Liver (tissue), 9 donors: ENCODE measurements around the gene CRACDL. TPM values are rescaled to one million over a fixed set of nuclear protein-coding genes. Genes with fewer than 3 reads are reported as not detected.

Experiments
- DNase-seq: peaks from one replicate; pipeline ENCODE4 v3.0.0-alpha.2; 2017; ENCODE audit warnings: low spot score
- H3K27ac ChIP-seq, 2 donors: one replicate each; pipeline ENCODE4 v1.7.0; 2013; ENCODE audit warnings: inconsistent platforms in 2 of 2, low read length in 2 of 2, control low read depth in 1 of 2, low read depth in 1 of 2, mild to moderate bottlenecking in 1 of 2
- H3K27me3 ChIP-seq, 4 donors: one replicate each; pipeline versions ENCODE4 v1.6.1 to v1.7.0; 2013; ENCODE audit warnings: low read length in 3 of 4, inconsistent platforms in 1 of 4, mild to moderate bottlenecking in 1 of 4, moderate library complexity in 1 of 4; ENCODE audit not compliant: control insufficient read depth in 4 of 4, insufficient read depth in 4 of 4
- H3K36me3 ChIP-seq, 4 donors: one replicate each; pipeline versions ENCODE4 v1.6.1 to v1.7.0; 2013; ENCODE audit warnings: low read length in 3 of 4, mild to moderate bottlenecking in 3 of 4, low read depth in 1 of 4, moderate library complexity in 1 of 4; ENCODE audit not compliant: control insufficient read depth in 4 of 4, insufficient read depth in 3 of 4
- H3K4me1 ChIP-seq, 4 donors: one replicate each; pipeline versions ENCODE4 v1.6.1 to v1.7.0; 2013; ENCODE audit warnings: low read length in 3 of 4, mild to moderate bottlenecking in 3 of 4, moderate library complexity in 1 of 4; ENCODE audit not compliant: control insufficient read depth in 4 of 4, insufficient read depth in 4 of 4
- H3K4me3 ChIP-seq, 3 donors: one replicate each; pipeline versions ENCODE4 v1.6.1 to v1.7.0; 2013; ENCODE audit warnings: low read length in 3 of 3, control low read depth in 1 of 3, low read depth in 1 of 3, mild to moderate bottlenecking in 1 of 3
- H3K9ac ChIP-seq, 2 donors: one replicate each; pipeline ENCODE4 v1.7.0; 2013; ENCODE audit warnings: low read length in 2 of 2, mild to moderate bottlenecking in 2 of 2, moderate library complexity in 2 of 2, control low read depth in 1 of 2, low read depth in 1 of 2
- H3K9me3 ChIP-seq, 4 donors: one replicate each; pipeline versions ENCODE4 v1.6.1 to v1.7.0; 2013; ENCODE audit warnings: low read length in 3 of 4; ENCODE audit not compliant: control insufficient read depth in 4 of 4
- ATF3 ChIP-seq: IDR thresholded peaks from 2 replicates; pipeline ENCODE4 v1.6.1; 2016; ENCODE audit warnings: antibody characterized with exemption
- CTCF ChIP-seq: fragments of 150-350 bp; IDR thresholded peaks from 2 replicates; pipeline ENCODE4 v1.5.1; 2017; ENCODE audit warnings: improper control_type of control experiment, low read depth, low read length; ENCODE audit not compliant: missing input control
- EGR1 ChIP-seq, 2 donors: IDR thresholded peaks; 2 replicates each; pipeline ENCODE4 v1.6.1; 2016 to 2018; ENCODE audit warnings: antibody characterized with exemption in 2 of 2, low read depth in 2 of 2
- FOXA1 ChIP-seq: IDR thresholded peaks from 2 replicates; pipeline ENCODE4 v1.6.1; 2016; ENCODE audit warnings: antibody characterized with exemption
- FOXA2 ChIP-seq: IDR thresholded peaks from 2 replicates; pipeline ENCODE4 v1.6.1; 2016; ENCODE audit warnings: antibody characterized with exemption
- GABPA ChIP-seq, 2 donors: IDR thresholded peaks in 1 of 2; conservative IDR thresholded peaks in 1 of 2; 2 replicates each; pipeline ENCODE4 v1.6.1; 2016; ENCODE audit warnings: antibody characterized with exemption in 2 of 2, mild to moderate bottlenecking in 1 of 2, moderate library complexity in 1 of 2
- HNF4A ChIP-seq, 2 donors: conservative IDR thresholded peaks; 2 replicates each; pipeline ENCODE4 v1.6.1; 2016; ENCODE audit warnings: antibody characterized with exemption in 2 of 2, mild to moderate bottlenecking in 2 of 2
- HNF4G ChIP-seq: IDR thresholded peaks from 2 replicates; pipeline ENCODE4 v1.6.1; 2016; ENCODE audit warnings: antibody characterized with exemption
- JUND ChIP-seq, 2 donors: IDR thresholded peaks; 2 replicates each; pipeline ENCODE4 v1.6.1; 2016; ENCODE audit warnings: antibody characterized with exemption in 2 of 2
- MAX ChIP-seq: IDR thresholded peaks from 2 replicates; pipeline ENCODE4 v1.6.1; 2016; ENCODE audit warnings: antibody characterized with exemption
- NR2F2 ChIP-seq: IDR thresholded peaks from 2 replicates; pipeline ENCODE4 v1.6.1; 2016; ENCODE audit warnings: antibody characterized with exemption
- RAD21 ChIP-seq, 2 donors: IDR thresholded peaks; 2 replicates each; pipeline ENCODE4 v1.6.1; 2016; ENCODE audit warnings: antibody characterized with exemption in 2 of 2, mild to moderate bottlenecking in 2 of 2
- REST ChIP-seq: IDR thresholded peaks from 2 replicates; pipeline ENCODE4 v1.6.1; 2016; ENCODE audit warnings: antibody characterized with exemption, mild to moderate bottlenecking
- RXRA ChIP-seq, 2 donors: IDR thresholded peaks; 2 replicates each; pipeline ENCODE4 v1.6.1; 2017 to 2018; ENCODE audit warnings: antibody characterized with exemption in 2 of 2, mild to moderate bottlenecking in 1 of 2
- SP1 ChIP-seq: IDR thresholded peaks from 2 replicates; pipeline ENCODE4 v1.6.1; 2018; ENCODE audit warnings: antibody characterized with exemption, mild to moderate bottlenecking
- TAF1 ChIP-seq: conservative IDR thresholded peaks from 2 replicates; pipeline ENCODE4 v1.6.1; 2016; ENCODE audit warnings: antibody characterized with exemption, mild to moderate bottlenecking
- YY1 ChIP-seq: IDR thresholded peaks from 2 replicates; pipeline ENCODE4 v1.6.1; 2016; ENCODE audit warnings: antibody characterized with exemption, mild to moderate bottlenecking
- ZBTB33 ChIP-seq: IDR thresholded peaks from 2 replicates; pipeline ENCODE4 v1.6.1; 2016; ENCODE audit warnings: antibody characterized with exemption
- WGBS: extraction: QIAGEN DNeasy Blood & Tissue Kit; methylation state at CpG from one replicate; pipeline ENCODE4 v1.1.7; 2013; 5-methylcytosine and 5-hydroxymethylcytosine counted together
- polyA plus RNA-seq, 2 donors: library from polyadenylated mRNA; stranded (reverse) in 1 of 2; unstranded in 1 of 2; fragments of 200-250 nt in 1 of 2; fragments of >200 nt in 1 of 2; fragmentation: Nextera tagmentation in 1 of 2; extraction: Ambion mirVana in 1 of 2; gene quantifications; one replicate each; pipeline versions ENCODE4 v1.2.1 to v1.2.3, GENCODE V29; 2013 to 2015
- total RNA-seq, 2 donors: library from RNA; depleted of rRNA; stranded (reverse); fragments of >200 nt; gene quantifications; one replicate each; pipeline ENCODE4 v1.2.3, GENCODE V29; 2014
- donor health status: healthy.
- donor health status: healthy.
- donor health status: healthy.
- donor health status: healthy.
- donor health status: healthy.

Gene CRACDL
- total and polyA plus RNA-seq, 4 donors: 0.13 to 0.46 (median 0.29) TPM

- Histone ChIP-seq H3K27me3 (no peaks in the 10 kb centered on the region), H3K36me3 (no peaks in the 10 kb centered on the region), H3K4me1 (no peaks in the 10 kb centered on the region), H3K9ac (no peak overlapping the region), H3K4me3 (no peak overlapping the region), H3K27ac (no peak overlapping the region), H3K9me3 (no peaks in the 10 kb centered on the region)
- DNase-seq: no peak
- WGBS: 95% methylated on average over 4 of the region's 4 CpGs
- TF ChIP-seq HNF4A (conservative IDR thresholded peaks at IDR 0.05) (no peak), REST (no peak), JUND (IDR thresholded peaks at IDR 0.05) (no peak), SP1 (no peak), ATF3 (no peak), RAD21 (IDR thresholded peaks at IDR 0.05) (no peak), HNF4G (no peak), TAF1 (no peak), EGR1 (IDR thresholded peaks at IDR 0.05; ENCODE audit: low read depth in 2 of 2) (no peak), ZBTB33 (no peak), GABPA (IDR thresholded peaks at IDR 0.05 in 1 of 2, conservative IDR thresholded peaks at IDR 0.05 in 1 of 2) (no peak), MAX (no peak), CTCF (no peak), RXRA (IDR thresholded peaks at IDR 0.05) (no peak), FOXA2 (no peak), NR2F2 (no peak), YY1 (no peak), FOXA1 (no peak)
Measured at GRCh38 chr2:98773907-98774306, 162.1 kb downstream of the CRACDL start.

GRCh38 chr2:98773169-98773568, 162.9 kb downstream of the CRACDL start:
- no peak for DNase-seq
- no peak overlapping the region for H3K4me3 ChIP-seq
- H3K27me3 ChIP-seq: no peaks in the 10 kb centered on the region
- no peaks in the 10 kb centered on the region for H3K9me3 ChIP-seq
- no peak overlapping the region for H3K27ac ChIP-seq
- no peak overlapping the region for H3K9ac ChIP-seq
- 95% methylated on average over 5 of the region's 5 CpGs for WGBS
- no peaks in the 10 kb centered on the region for H3K36me3 ChIP-seq
- peaks cover 0 to 2% (median 0%) of the 10 kb centered on the region in 4 donors for H3K4me1 ChIP-seq
- TF ChIP-seq NR2F2 (no peak), RXRA (IDR thresholded peaks at IDR 0.05) (no peak), TAF1 (no peak), HNF4A (conservative IDR thresholded peaks at IDR 0.05) (no peak), RAD21 (IDR thresholded peaks at IDR 0.05) (no peak), ZBTB33 (no peak), REST (no peak), JUND (IDR thresholded peaks at IDR 0.05) (no peak)
